ENCODE data around the gene ABCD2.

GRCh38 chr12:39595928-39596327 is 23.7 kb downstream of the ABCD2 start:
- TF ChIP-seq CTCF (IDR thresholded peaks at IDR 0.05), result no peak
- TF ChIP-seq POLR2A (IDR thresholded peaks at IDR 0.05), result no peak

All from uterus (tissue), 2 donors.